WTC11 (cell line): ENCODE results near the gene MYPOP. TPM values are rescaled to one million over a fixed set of nuclear protein-coding genes. Genes with fewer than 3 reads are reported as not detected.
A peak's percentile ranks its signal among the peaks of the same experiment; 100 is the strongest.

ENCODE experiments used
- E2F1 ChIP-seq: sonication (generic); formaldehyde crosslinking; IDR thresholded peaks from 2 replicates; pipeline ENCODE4 v1.8.0; 2022; ENCODE audit warnings: mild to moderate bottlenecking, missing genetic modification reagents
- EMX1 ChIP-seq: fragments of 250-450 bp; sonication (Bioruptor Pico); IDR thresholded peaks from 2 replicates; pipeline ENCODE4 v1.8.0; 2021; ENCODE audit warnings: mild to moderate bottlenecking
- FOXK1 ChIP-seq: sonication (generic); formaldehyde crosslinking; IDR thresholded peaks from 2 replicates; pipeline ENCODE4 v1.8.0; 2022; ENCODE audit warnings: mild to moderate bottlenecking, moderate library complexity, missing genetic modification reagents
- FOXP4 ChIP-seq: sonication (generic); formaldehyde crosslinking; IDR thresholded peaks from 2 replicates; pipeline ENCODE4 v1.8.0; 2022; ENCODE audit warnings: mild to moderate bottlenecking, missing genetic modification reagents
- GTF2I ChIP-seq: fragments of 250-450 bp; sonication (Bioruptor Pico); conservative IDR thresholded peaks from 2 replicates; pipeline ENCODE4 v1.4.0; 2021; ENCODE audit warnings: mild to moderate bottlenecking
- HMGXB4 ChIP-seq: sonication (generic); formaldehyde crosslinking; IDR thresholded peaks from 2 replicates; pipeline ENCODE4 v1.8.1; 2023; ENCODE audit warnings: mild to moderate bottlenecking, moderate library complexity, missing genetic modification reagents
- MLX ChIP-seq: sonication (generic); formaldehyde crosslinking; IDR thresholded peaks from 2 replicates; pipeline ENCODE4 v1.8.1; 2023; ENCODE audit warnings: mild to moderate bottlenecking, missing genetic modification reagents, moderate library complexity
- MXD4 ChIP-seq: fragments of 250-450 bp; sonication (Bioruptor Pico); IDR thresholded peaks from 2 replicates; pipeline ENCODE4 v1.8.0; 2021; ENCODE audit warnings: mild to moderate bottlenecking, moderate library complexity, borderline replicate concordance
- NFYB ChIP-seq: sonication (generic); formaldehyde crosslinking; conservative IDR thresholded peaks from 2 replicates; pipeline ENCODE4 v1.8.0; 2022; ENCODE audit warnings: low read depth, missing genetic modification reagents
- PRDM15 ChIP-seq: sonication (generic); formaldehyde crosslinking; IDR thresholded peaks from 2 replicates; pipeline ENCODE4 v1.8.0; 2022; ENCODE audit warnings: missing genetic modification reagents
- PRRX2 ChIP-seq: fragments of 250-450 bp; sonication (Bioruptor Pico); IDR thresholded peaks from 2 replicates; pipeline ENCODE4 v1.8.0; 2021; ENCODE audit warnings: mild to moderate bottlenecking
- RELA ChIP-seq: sonication (generic); formaldehyde crosslinking; IDR thresholded peaks from 2 replicates; pipeline ENCODE4 v1.8.1; 2022; ENCODE audit warnings: missing genetic modification reagents, mild to moderate bottlenecking, borderline replicate concordance
- TEAD4 ChIP-seq: sonication (generic); formaldehyde crosslinking; IDR thresholded peaks from 2 replicates; pipeline ENCODE4 v1.8.0; 2022; ENCODE audit warnings: mild to moderate bottlenecking, missing genetic modification reagents
- ZNF263 ChIP-seq: sonication (generic); formaldehyde crosslinking; IDR thresholded peaks from 2 replicates; pipeline ENCODE4 v1.8.1; 2022; ENCODE audit warnings: low read depth, mild to moderate bottlenecking, moderate library complexity, missing genetic modification reagents
- ZNF532 ChIP-seq: fragments of 250-450 bp; sonication (Bioruptor Pico); IDR thresholded peaks from 2 replicates; pipeline ENCODE4 v1.9.0; 2021; ENCODE audit warnings: mild to moderate bottlenecking, borderline replicate concordance
- total RNA-seq: library from RNA; stranded (reverse); gene quantifications from 3 replicates; pipeline ENCODE4 v1.2.3, GENCODE V29; 2021
- TF ChIP-seq, protein P1 (sequence below): sonication (generic); formaldehyde crosslinking; IDR thresholded peaks from 2 replicates; pipeline ENCODE4 v1.8.1; 2023; ENCODE audit warnings: mild to moderate bottlenecking, missing genetic modification reagents, moderate library complexity
- TF ChIP-seq, protein P2 (sequence below): fragments of 250-450 bp; sonication (Bioruptor Pico); IDR thresholded peaks from 2 replicates; pipeline ENCODE4 v1.8.0; 2021; ENCODE audit warnings: mild to moderate bottlenecking
- TF ChIP-seq, protein P3 (sequence below): sonication (generic); formaldehyde crosslinking; IDR thresholded peaks from 2 replicates; pipeline ENCODE4 v1.8.0; 2022; ENCODE audit warnings: mild to moderate bottlenecking, missing genetic modification reagents

The MYPOP gene
- total RNA-seq, 1 experiment from 2014 or later, result 13.6 TPM

DNA sequence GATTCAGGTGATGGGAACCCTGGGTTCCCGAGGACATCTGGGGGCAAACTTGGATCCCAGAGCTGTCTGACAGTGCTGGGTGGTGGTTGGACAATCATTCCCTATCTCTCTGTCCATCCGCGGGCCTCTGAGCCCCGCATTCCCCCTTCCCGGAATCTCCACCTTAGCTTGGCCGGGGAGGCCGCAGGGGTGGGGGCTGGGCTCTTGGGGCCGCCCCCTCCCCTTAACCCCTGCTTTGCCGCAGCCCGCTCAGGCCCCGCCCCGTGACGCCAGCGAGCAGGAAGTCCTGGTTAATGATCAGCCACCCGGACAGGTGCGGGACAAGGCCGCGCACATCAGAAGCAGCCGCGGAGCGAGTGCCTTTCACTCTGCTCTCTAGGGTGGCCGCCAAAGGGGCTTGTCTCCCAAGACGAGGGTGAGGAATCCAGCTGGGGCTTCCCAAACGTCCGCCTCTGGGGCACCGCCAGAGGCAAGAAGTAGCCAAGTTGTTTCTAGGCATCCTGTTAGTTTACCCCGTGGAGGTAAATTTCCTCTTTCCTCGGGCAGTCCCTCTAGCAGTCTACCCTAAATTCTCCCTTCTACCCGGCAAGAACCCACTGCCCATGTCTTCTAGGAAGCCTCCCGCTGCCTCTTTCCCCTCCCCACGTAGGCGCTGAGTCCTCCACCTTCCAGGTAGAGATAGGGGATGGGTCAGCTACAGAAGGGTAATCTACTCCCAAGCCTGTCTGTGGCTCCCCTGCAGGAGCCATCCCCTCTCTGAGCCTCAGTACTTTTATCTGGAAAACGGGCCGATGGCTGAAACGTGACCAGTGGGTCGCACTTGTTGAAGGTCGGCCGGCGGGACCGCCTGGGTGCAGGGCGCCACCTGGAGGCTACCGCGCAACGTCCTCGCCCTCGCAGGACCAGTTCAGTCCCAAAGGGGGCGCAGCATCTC is 19.5 kb downstream of the MYPOP start (continued):
- peak; percentile 75 for TF ChIP-seq PRDM15 (CRISPR knock-in tag)
- peak; percentile 35; the same call in 1 of the 2 replicates for TF ChIP-seq FOXK1 (CRISPR knock-in tag)
- TF ChIP-seq MXD4, result no peak
- TF ChIP-seq GTF2I (CRISPR knock-in tag), result peak; percentile 99
- peak; percentile 81 for TF ChIP-seq HMGXB4
- no peak for TF ChIP-seq EMX1 (CRISPR knock-in tag)
- no peak for TF ChIP-seq RELA (CRISPR knock-in tag)
- TF ChIP-seq E2F1 (CRISPR knock-in tag), result peak; percentile 51; the same call in 1 of the 2 replicates
- TF ChIP-seq, protein P1, sequence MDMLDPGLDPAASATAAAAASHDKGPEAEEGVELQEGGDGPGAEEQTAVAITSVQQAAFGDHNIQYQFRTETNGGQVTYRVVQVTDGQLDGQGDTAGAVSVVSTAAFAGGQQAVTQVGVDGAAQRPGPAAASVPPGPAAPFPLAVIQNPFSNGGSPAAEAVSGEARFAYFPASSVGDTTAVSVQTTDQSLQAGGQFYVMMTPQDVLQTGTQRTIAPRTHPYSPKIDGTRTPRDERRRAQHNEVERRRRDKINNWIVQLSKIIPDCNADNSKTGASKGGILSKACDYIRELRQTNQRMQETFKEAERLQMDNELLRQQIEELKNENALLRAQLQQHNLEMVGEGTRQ (CRISPR knock-in tag), result peak; percentile 67
- TF ChIP-seq TEAD4 (CRISPR knock-in tag), result no peak
- TF ChIP-seq MLX (CRISPR knock-in tag), result no peak
- TF ChIP-seq FOXP4 (CRISPR knock-in tag), result peak; percentile 58; the same call in 1 of the 2 replicates
- TF ChIP-seq NFYB (CRISPR knock-in tag), result no peak
- no peak for TF ChIP-seq ZNF263 (CRISPR knock-in tag)
- TF ChIP-seq PRRX2, result 0 out of 2 replicates have a peak, but pooled peaks have one; percentile 76
- TF ChIP-seq, protein P2, sequence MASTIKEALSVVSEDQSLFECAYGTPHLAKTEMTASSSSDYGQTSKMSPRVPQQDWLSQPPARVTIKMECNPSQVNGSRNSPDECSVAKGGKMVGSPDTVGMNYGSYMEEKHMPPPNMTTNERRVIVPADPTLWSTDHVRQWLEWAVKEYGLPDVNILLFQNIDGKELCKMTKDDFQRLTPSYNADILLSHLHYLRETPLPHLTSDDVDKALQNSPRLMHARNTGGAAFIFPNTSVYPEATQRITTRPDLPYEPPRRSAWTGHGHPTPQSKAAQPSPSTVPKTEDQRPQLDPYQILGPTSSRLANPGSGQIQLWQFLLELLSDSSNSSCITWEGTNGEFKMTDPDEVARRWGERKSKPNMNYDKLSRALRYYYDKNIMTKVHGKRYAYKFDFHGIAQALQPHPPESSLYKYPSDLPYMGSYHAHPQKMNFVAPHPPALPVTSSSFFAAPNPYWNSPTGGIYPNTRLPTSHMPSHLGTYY, result peak; percentile 88
- peak; percentile 57; the same call in 1 of the 2 replicates for TF ChIP-seq ZNF532 (CRISPR knock-in tag)
- TF ChIP-seq, protein P3, sequence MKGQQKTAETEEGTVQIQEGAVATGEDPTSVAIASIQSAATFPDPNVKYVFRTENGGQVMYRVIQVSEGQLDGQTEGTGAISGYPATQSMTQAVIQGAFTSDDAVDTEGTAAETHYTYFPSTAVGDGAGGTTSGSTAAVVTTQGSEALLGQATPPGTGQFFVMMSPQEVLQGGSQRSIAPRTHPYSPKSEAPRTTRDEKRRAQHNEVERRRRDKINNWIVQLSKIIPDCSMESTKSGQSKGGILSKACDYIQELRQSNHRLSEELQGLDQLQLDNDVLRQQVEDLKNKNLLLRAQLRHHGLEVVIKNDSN (CRISPR knock-in tag), result peak; percentile 30; the same call in 1 of the 2 replicates
